B cell (primary cell): ENCODE measurements around the gene RERGL. TPM values are rescaled to one million over a fixed set of nuclear protein-coding genes. Genes with fewer than 3 reads are reported as not detected.

Experiments
- ATAC-seq: fragments of 200-7000 bp; cut with Tn5 transposase; one replicate; pipeline ENCODE4 v1.10.0; 2021; ENCODE audit warnings: low read depth, mild to moderate bottlenecking, moderate number of reproducible peaks, moderate library complexity
- CTCF ChIA-PET: fragments of 350-600 bp; sonication (Branson Sonifier 250); formaldehyde crosslinking; loops from one replicate; lab custom pipeline; 2021; ENCODE audit warnings: antibody characterized with exemption, inconsistent platforms; lab: Charles Lee
- POLR2A ChIA-PET: fragments of 350-600 bp; sonication (Branson Sonifier 250); formaldehyde crosslinking; loops from one replicate; lab custom pipeline; 2021; ENCODE audit warnings: antibody characterized with exemption; lab: Charles Lee
- DNase-seq: peaks from one replicate; pipeline ENCODE4 v3.0.0; 2013
- H2AFZ ChIP-seq: 2 replicates; pipeline ENCODE4 v1.6.1; 2012; ENCODE audit warnings: mild to moderate bottlenecking, low read depth, low read length; ENCODE audit not compliant: insufficient read depth, poor library complexity, severe bottlenecking
- H3K27ac ChIP-seq, 2 donors: 1 replicate in 1 of 2; 2 replicates in 1 of 2; pipeline ENCODE4 v1.5.1; 2012 to 2013; ENCODE audit warnings: low read length in 2 of 2, mild to moderate bottlenecking in 2 of 2, moderate library complexity in 1 of 2
- H3K27me3 ChIP-seq, 4 experiments: fragments of 200-600 bp in 1 of 4; sonication (generic) in 1 of 4; replicated peaks in 1 of 4; 1 replicate in 2 of 4; 2 replicates in 2 of 4; pipeline versions ENCODE4 v1.6.1 to v1.7.0; 2013 to 2016; ENCODE audit warnings: low read length in 3 of 4, mild to moderate bottlenecking in 2 of 4, mixed read lengths in 1 of 4, moderate library complexity in 1 of 4; ENCODE audit not compliant: insufficient read depth in 4 of 4, control insufficient read depth in 3 of 4; ENCODE audit errors: control extremely low read depth in 1 of 4
- H3K36me3 ChIP-seq, 2 experiments: replicated peaks in 1 of 2; 1 replicate in 1 of 2; 2 replicates in 1 of 2; pipeline versions ENCODE4 v1.6.1 to v1.7.1; 2013; ENCODE audit warnings: low read length in 1 of 2; ENCODE audit not compliant: insufficient read depth in 2 of 2, control insufficient read depth in 1 of 2; ENCODE audit errors: control extremely low read depth in 1 of 2, extremely low read depth in 1 of 2
- H3K4me1 ChIP-seq, 2 donors: fragments of 200-600 bp in 1 of 2; sonication (generic) in 1 of 2; 1 replicate in 1 of 2; 2 replicates in 1 of 2; pipeline versions ENCODE4 v1.5.1 to v1.6.1; 2013 to 2017; ENCODE audit warnings: low read length in 2 of 2; ENCODE audit not compliant: control insufficient read depth in 2 of 2, insufficient read depth in 2 of 2
- H3K4me2 ChIP-seq: replicated peaks from 2 replicates; pipeline ENCODE3; 2012; ENCODE audit warnings: mild to moderate bottlenecking, low read depth, low read length; ENCODE audit not compliant: poor library complexity, severe bottlenecking
- H3K4me3 ChIP-seq, 5 experiments: fragments of 200-600 bp in 1 of 5; sonication (generic) in 1 of 5; 1 replicate in 3 of 5; 2 replicates in 2 of 5; pipeline versions ENCODE4 v1.5.1 to v1.7.0; 2011 to 2016; ENCODE audit warnings: low read length in 4 of 5, mild to moderate bottlenecking in 4 of 5, low read depth in 2 of 5, control low read depth in 1 of 5, moderate library complexity in 1 of 5; ENCODE audit not compliant: insufficient read depth in 1 of 5; ENCODE audit errors: control extremely low read depth in 1 of 5, extremely low read depth in 1 of 5
- H3K79me2 ChIP-seq: fragments of 200-600 bp; sonication (generic); one replicate; pipeline ENCODE4 v1.6.0; 2016; ENCODE audit warnings: low read length; ENCODE audit not compliant: control insufficient read depth, insufficient read depth
- H3K9ac ChIP-seq: fragments of 200-600 bp; sonication (generic); 2 replicates; pipeline ENCODE4 v1.6.1; 2017; ENCODE audit warnings: mild to moderate bottlenecking, low read length, moderate library complexity
- H3K9me3 ChIP-seq, 3 donors: one replicate each; pipeline versions ENCODE4 v1.6.1 to v1.7.1; 2013; ENCODE audit warnings: low read length in 2 of 3; ENCODE audit not compliant: control insufficient read depth in 2 of 3, insufficient read depth in 1 of 3; ENCODE audit errors: control extremely low read depth in 1 of 3
- H4K20me1 ChIP-seq: 2 replicates; pipeline ENCODE4 v1.6.0; 2012; ENCODE audit warnings: mild to moderate bottlenecking, low read length; ENCODE audit not compliant: insufficient read depth, control insufficient read depth, poor library complexity, severe bottlenecking
- H3K27ac Mint-ChIP-seq: one replicate; pipeline ENCODE4 v1.8.0; 2021; ENCODE audit warnings: mixed read lengths
- H3K27me3 Mint-ChIP-seq: one replicate; pipeline ENCODE4 v1.8.0; 2021; ENCODE audit warnings: mixed read lengths
- H3K4me1 Mint-ChIP-seq: one replicate; pipeline ENCODE4 v1.8.0; 2021; ENCODE audit warnings: mixed read lengths
- H3K4me3 Mint-ChIP-seq: one replicate; pipeline ENCODE4 v1.8.0; 2021; ENCODE audit warnings: mixed read lengths
- H3K9me3 Mint-ChIP-seq: one replicate; pipeline ENCODE4 v1.8.0; 2022; ENCODE audit warnings: mixed read lengths; ENCODE audit not compliant: insufficient read depth
- EZH2 ChIP-seq: IDR thresholded peaks from 2 replicates; pipeline ENCODE4 v1.6.1; 2012; ENCODE audit warnings: borderline replicate concordance, low read depth, mild to moderate bottlenecking, moderate library complexity, low read length; ENCODE audit not compliant: insufficient read depth, poor library complexity, severe bottlenecking
- WGBS: methylation state at CpG from one replicate; pipeline ENCODE4 v1.1.5; 2013; ENCODE audit warnings: missing lambda C conversion rate; ENCODE audit not compliant: insufficient coverage; 5-methylcytosine and 5-hydroxymethylcytosine counted together
- intact Hi-C: fragments of 100-400 bp; cut with micrococcal nuclease; formaldehyde crosslinking; loops from one replicate; pipeline ENCODE4 v1.10.0; 2022
- polyA plus RNA-seq: library from polyadenylated mRNA; depleted of rRNA; stranded (reverse); fragments of >200 nt; gene quantifications from 2 replicates; pipeline ENCODE4 v1.2.3, GENCODE V29; 2012
- total RNA-seq, 2 donors: library from RNA; stranded (reverse); fragments of 120-200 nt in 1 of 2; gene quantifications; 1 replicate in 1 of 2; 2 replicates in 1 of 2; pipeline versions ENCODE4 v1.2.3 to v1.2.4, GENCODE V29; 2013 to 2022
- TF ChIP-seq, protein P1 (sequence below): fragments of 200-600 bp; IDR thresholded peaks from one replicate; pipeline ENCODE4 v1.8.0; 2022; ENCODE audit warnings: antibody characterized with exemption, mild to moderate bottlenecking

RERGL gene
- total and polyA plus RNA-seq, 2 donors (not counting 1 experiment from before 2014, with no cell fraction given), result not detected

DNA sequence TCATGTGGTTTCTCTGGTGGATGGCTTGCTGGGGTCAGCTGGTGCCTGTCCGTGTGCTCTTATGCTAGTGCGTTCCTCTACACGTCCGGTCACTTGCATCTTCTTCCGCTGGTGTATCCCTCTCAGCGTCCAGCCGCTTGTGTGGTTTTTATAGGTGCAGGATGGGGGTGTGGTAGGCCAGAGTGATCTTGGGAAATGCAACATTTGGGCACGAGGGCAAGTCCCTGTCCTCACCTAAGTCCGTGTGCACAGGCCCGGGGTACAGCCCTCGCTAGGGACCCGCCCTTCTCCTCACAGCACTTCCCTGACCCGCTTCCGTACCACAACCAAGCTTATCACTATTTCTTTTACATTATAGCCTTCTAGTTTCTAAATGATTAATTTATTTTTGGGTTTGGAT lies 17.3 kb downstream of the RERGL start:
- Histone ChIP-seq H3K9ac (no peak overlapping the region), H2AFZ (no peak overlapping the region), H3K4me2 (no peak overlapping the region), H3K27me3 (no peaks in the 10 kb centered on the region), H3K9me3 (peaks cover 0 to 11% (median 1%) of the 10 kb centered on the region in 3 donors), H3K4me1 (no peaks in the 10 kb centered on the region), H3K36me3 (no peaks in the 10 kb centered on the region), H3K79me2 (no peaks in the 10 kb centered on the region), H3K27ac (no peak overlapping the region), H4K20me1 (no peaks in the 10 kb centered on the region), H3K4me3 (no peak overlapping the region)
- DNase-seq (no peak), ATAC-seq (no peak)
- WGBS, result 90% methylated on average over 9 of the region's 14 CpGs
- ChIA-PET POLR2A (no interaction called here), CTCF (no interaction called here)
- no peak for TF ChIP-seq EZH2
- TF ChIP-seq, protein P1, sequence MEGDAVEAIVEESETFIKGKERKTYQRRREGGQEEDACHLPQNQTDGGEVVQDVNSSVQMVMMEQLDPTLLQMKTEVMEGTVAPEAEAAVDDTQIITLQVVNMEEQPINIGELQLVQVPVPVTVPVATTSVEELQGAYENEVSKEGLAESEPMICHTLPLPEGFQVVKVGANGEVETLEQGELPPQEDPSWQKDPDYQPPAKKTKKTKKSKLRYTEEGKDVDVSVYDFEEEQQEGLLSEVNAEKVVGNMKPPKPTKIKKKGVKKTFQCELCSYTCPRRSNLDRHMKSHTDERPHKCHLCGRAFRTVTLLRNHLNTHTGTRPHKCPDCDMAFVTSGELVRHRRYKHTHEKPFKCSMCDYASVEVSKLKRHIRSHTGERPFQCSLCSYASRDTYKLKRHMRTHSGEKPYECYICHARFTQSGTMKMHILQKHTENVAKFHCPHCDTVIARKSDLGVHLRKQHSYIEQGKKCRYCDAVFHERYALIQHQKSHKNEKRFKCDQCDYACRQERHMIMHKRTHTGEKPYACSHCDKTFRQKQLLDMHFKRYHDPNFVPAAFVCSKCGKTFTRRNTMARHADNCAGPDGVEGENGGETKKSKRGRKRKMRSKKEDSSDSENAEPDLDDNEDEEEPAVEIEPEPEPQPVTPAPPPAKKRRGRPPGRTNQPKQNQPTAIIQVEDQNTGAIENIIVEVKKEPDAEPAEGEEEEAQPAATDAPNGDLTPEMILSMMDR, result no peak
- Mint-ChIP-seq H3K4me3 (no peak overlapping the region), H3K27ac (no peak overlapping the region), H3K9me3 (no peaks in the 10 kb centered on the region), H3K4me1 (no peaks in the 10 kb centered on the region), H3K27me3 (no peaks in the 10 kb centered on the region)
- intact Hi-C loops, result no loop called here

DNA sequence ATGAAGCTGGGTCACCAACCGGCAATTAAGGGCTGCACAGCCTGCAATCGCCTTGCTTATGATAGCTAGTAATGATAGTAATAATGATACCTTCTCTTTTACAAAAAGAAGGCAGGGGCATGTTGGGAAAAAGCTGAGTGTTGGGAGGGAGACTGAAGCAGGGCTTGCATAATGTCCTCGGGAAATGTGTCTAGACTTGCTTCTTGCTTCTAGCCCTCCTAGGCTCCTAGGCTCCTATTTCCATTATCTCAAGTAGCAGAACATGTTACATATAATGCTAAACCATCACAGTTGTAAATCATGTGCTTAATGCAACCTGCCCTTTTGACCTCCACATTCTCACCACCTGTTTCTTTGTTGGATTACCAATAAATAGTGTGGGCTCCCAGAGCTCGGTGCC lies 18.7 kb downstream of the RERGL start:
- no peak for ATAC-seq
- intact Hi-C loops, result no loop called here
- ChIA-PET POLR2A (no interaction called here), CTCF (no interaction called here)
- Histone ChIP-seq H3K9ac (no peak overlapping the region), H3K9me3 (peaks cover 0 to 14% (median 0%) of the 10 kb centered on the region in 3 donors), H3K4me3 (no peak overlapping the region), H4K20me1 (no peaks in the 10 kb centered on the region), H3K79me2 (no peaks in the 10 kb centered on the region), H3K27me3 (no peaks in the 10 kb centered on the region), H3K4me1 (no peaks in the 10 kb centered on the region), H3K36me3 (no peaks in the 10 kb centered on the region), H3K4me2 (no peak overlapping the region), H3K27ac (no peak overlapping the region), H2AFZ (no peak overlapping the region)
- Mint-ChIP-seq H3K27ac (no peak overlapping the region), H3K9me3 (no peaks in the 10 kb centered on the region), H3K4me1 (no peaks in the 10 kb centered on the region), H3K27me3 (no peaks in the 10 kb centered on the region), H3K4me3 (no peak overlapping the region)
- no peak for DNase-seq
- WGBS, result 100% methylated on average over 1 of the region's 4 CpGs
- TF ChIP-seq, protein P1, result no peak
- no peak for TF ChIP-seq EZH2
